ENCODE data around the gene PACSIN2. TPM values are rescaled to one million over a fixed set of nuclear protein-coding genes. Genes with fewer than 3 reads are reported as not detected.

PACSIN2 gene
- total and polyA plus RNA-seq, 4 donors: 40.3 to 149 (median 84.0) TPM

GRCh38 chr22:42877158-42877557, 137.8 kb downstream of the PACSIN2 start:
- Histone ChIP-seq H3K27ac (ENCODE audit: low read depth in 1 of 2, low read length in 1 of 2) (no peak overlapping the region), H3K36me3 (ENCODE audit: control insufficient read depth in 4 of 4, insufficient read depth in 4 of 4, low read length in 4 of 4) (peaks cover 11 to 70% (median 39%) of the 10 kb centered on the region in 4 donors), H3K9ac (ENCODE audit: insufficient read depth in 1 of 2, low read length in 2 of 2) (no peak overlapping the region), H3K9me3 (ENCODE audit: control insufficient read depth in 4 of 4, insufficient read depth in 3 of 4, low read length in 3 of 4) (no peaks in the 10 kb centered on the region), H3K4me1 (ENCODE audit: control insufficient read depth in 5 of 5, insufficient read depth in 5 of 5, low read length in 5 of 5) (peaks cover 0 to 5% (median 0%) of the 10 kb centered on the region in 5 donors), H3K4me3 (no peak overlapping the region), H3K27me3 (ENCODE audit: control insufficient read depth in 3 of 3, insufficient read depth in 3 of 3, low read length in 2 of 3) (no peaks in the 10 kb centered on the region)
- ATAC-seq (ENCODE audit: insufficient read depth, low FRiP score): no peak
- no peak for DNase-seq
- TF ChIP-seq CTCF (IDR thresholded peaks at IDR 0.05; ENCODE audit: control extremely low read depth, extremely low read depth): no peak
- 79 to 89% methylated on average over 8 of the region's 8 CpGs for WGBS, 2 donors

- H3K9me3 ChIP-seq (ENCODE audit: control insufficient read depth in 4 of 4, insufficient read depth in 3 of 4, low read length in 3 of 4): no peaks in the 10 kb centered on the region
- no peak for ATAC-seq (ENCODE audit: insufficient read depth, low FRiP score)
- 92 to 97% methylated on average over 17 of the region's 17 CpGs for WGBS, 2 donors
- H3K27ac ChIP-seq (ENCODE audit: low read depth in 1 of 2, low read length in 1 of 2): no peak overlapping the region
- H3K4me1 ChIP-seq (ENCODE audit: control insufficient read depth in 5 of 5, insufficient read depth in 5 of 5, low read length in 5 of 5): peaks cover 0 to 5% (median 0%) of the 10 kb centered on the region in 5 donors
- no peaks in the 10 kb centered on the region for H3K27me3 ChIP-seq (ENCODE audit: control insufficient read depth in 3 of 3, insufficient read depth in 3 of 3, low read length in 2 of 3)
- H3K36me3 ChIP-seq (ENCODE audit: control insufficient read depth in 4 of 4, insufficient read depth in 4 of 4, low read length in 4 of 4): peaks cover 11 to 70% (median 40%) of the 10 kb centered on the region in 4 donors
- no peak for DNase-seq
- no peak overlapping the region for H3K4me3 ChIP-seq
- H3K9ac ChIP-seq (ENCODE audit: insufficient read depth in 1 of 2, low read length in 2 of 2): no peak overlapping the region
- no peak for TF ChIP-seq CTCF (IDR thresholded peaks at IDR 0.05; ENCODE audit: control extremely low read depth, extremely low read depth)
These were observed 138.9 kb downstream of the PACSIN2 start for GRCh38 chr22:42876041-42876440.

- H3K27ac ChIP-seq (ENCODE audit: low read depth in 1 of 2, low read length in 1 of 2): no peak overlapping the region
- WGBS, 2 donors: 97 to 98% methylated on average over 7 of the region's 7 CpGs
- H3K4me1 ChIP-seq (ENCODE audit: control insufficient read depth in 5 of 5, insufficient read depth in 5 of 5, low read length in 5 of 5): peaks cover 0 to 4% (median 0%) of the 10 kb centered on the region in 5 donors
- DNase-seq: no peak
- peaks cover 11 to 63% (median 36%) of the 10 kb centered on the region in 4 donors for H3K36me3 ChIP-seq (ENCODE audit: control insufficient read depth in 4 of 4, insufficient read depth in 4 of 4, low read length in 4 of 4)
- no peak for ATAC-seq (ENCODE audit: insufficient read depth, low FRiP score)
- no peak overlapping the region for H3K4me3 ChIP-seq
- H3K27me3 ChIP-seq (ENCODE audit: control insufficient read depth in 3 of 3, insufficient read depth in 3 of 3, low read length in 2 of 3): no peaks in the 10 kb centered on the region
- no peak overlapping the region for H3K9ac ChIP-seq (ENCODE audit: insufficient read depth in 1 of 2, low read length in 2 of 2)
- TF ChIP-seq CTCF (IDR thresholded peaks at IDR 0.05; ENCODE audit: control extremely low read depth, extremely low read depth): no peak
- no peaks in the 10 kb centered on the region for H3K9me3 ChIP-seq (ENCODE audit: control insufficient read depth in 4 of 4, insufficient read depth in 3 of 4, low read length in 3 of 4)
These were observed 140.9 kb downstream of the PACSIN2 start for GRCh38 chr22:42874010-42874409.

- H3K36me3 ChIP-seq (ENCODE audit: control insufficient read depth in 4 of 4, insufficient read depth in 4 of 4, low read length in 4 of 4): peaks cover 11 to 61% (median 34%) of the 10 kb centered on the region in 4 donors
- H3K27ac ChIP-seq (ENCODE audit: low read depth in 1 of 2, low read length in 1 of 2): no peak overlapping the region
- no peak for TF ChIP-seq CTCF (IDR thresholded peaks at IDR 0.05; ENCODE audit: control extremely low read depth, extremely low read depth)
- no peaks in the 10 kb centered on the region for H3K27me3 ChIP-seq (ENCODE audit: control insufficient read depth in 3 of 3, insufficient read depth in 3 of 3, low read length in 2 of 3)
- ATAC-seq (ENCODE audit: insufficient read depth, low FRiP score) (no peak), DNase-seq (no peak)
- H3K9ac ChIP-seq (ENCODE audit: insufficient read depth in 1 of 2, low read length in 2 of 2): no peak overlapping the region
- H3K4me3 ChIP-seq: no peak overlapping the region
- no peaks in the 10 kb centered on the region for H3K4me1 ChIP-seq (ENCODE audit: control insufficient read depth in 5 of 5, insufficient read depth in 5 of 5, low read length in 5 of 5)
- H3K9me3 ChIP-seq (ENCODE audit: control insufficient read depth in 4 of 4, insufficient read depth in 3 of 4, low read length in 3 of 4): no peaks in the 10 kb centered on the region
These were observed 141.6 kb downstream of the PACSIN2 start for GRCh38 chr22:42873356-42873755.
